Measurements from ENCODE around the gene NSUN4. TPM values are rescaled to one million over a fixed set of nuclear protein-coding genes. Genes with fewer than 3 reads are reported as not detected.
A peak's percentile ranks its signal among the peaks of the same experiment; 100 is the strongest.

The NSUN4 gene
- total RNA-seq, 2 donors from 2014 or later = 18.3 to 19.0 TPM

GRCh38 chr1:46401154-46401913 lies 60.7 kb downstream of the NSUN4 start:
- Histone ChIP-seq H3K36me3 (no peaks in the 10 kb centered on the region), H3K27ac (peak overlapping the region; percentile 62), H3K4me1 (no peaks in the 10 kb centered on the region), H3K4me3 (no peak overlapping the region), H3K27me3 (no peaks in the 10 kb centered on the region), H3K9me3 (no peaks in the 10 kb centered on the region), H3K9ac (ENCODE audit: low read depth in 2 of 2, low read length in 2 of 2) (peak overlapping the region in 1 of 2 donors; percentile 61)
- DNase-seq = no peak
- intact Hi-C loops (cut with DNase I) = no loop called here
- TF ChIP-seq CTCF (IDR thresholded peaks at IDR 0.05) = no peak

GRCh38 chr1:46401964-46402626 lies 61.5 kb downstream of the NSUN4 start:
- H3K27me3 ChIP-seq = no peaks in the 10 kb centered on the region
- no peaks in the 10 kb centered on the region for H3K9me3 ChIP-seq
- peak overlapping the region in 1 of 2 donors; percentile 61 for H3K9ac ChIP-seq (ENCODE audit: low read depth in 2 of 2, low read length in 2 of 2)
- intact Hi-C loops (cut with DNase I) = no loop called here
- peak; percentile 93 for DNase-seq
- no peak overlapping the region for H3K4me3 ChIP-seq
- no peak for TF ChIP-seq CTCF (IDR thresholded peaks at IDR 0.05)
- H3K4me1 ChIP-seq = no peaks in the 10 kb centered on the region
- H3K27ac ChIP-seq = peak overlapping the region; percentile 62
- no peaks in the 10 kb centered on the region for H3K36me3 ChIP-seq

- H3K36me3 ChIP-seq = no peaks in the 10 kb centered on the region
- DNase-seq = no peak
- intact Hi-C loops (cut with DNase I) = no loop called here
Measured at GRCh38 chr1:46403916-46404315, 63.3 kb downstream of the NSUN4 start.

GRCh38 chr1:46404482-46405196 lies 64.0 kb downstream of the NSUN4 start:
- Histone ChIP-seq H3K36me3 (no peaks in the 10 kb centered on the region), H3K9ac (ENCODE audit: low read depth in 2 of 2, low read length in 2 of 2) (peak overlapping the region in 1 of 2 donors; percentile 40), H3K4me1 (no peaks in the 10 kb centered on the region), H3K4me3 (no peak overlapping the region), H3K9me3 (no peaks in the 10 kb centered on the region), H3K27ac (no peak overlapping the region), H3K27me3 (no peaks in the 10 kb centered on the region)
- TF ChIP-seq CTCF (IDR thresholded peaks at IDR 0.05) = no peak
- no peak for DNase-seq
- intact Hi-C loops (cut with DNase I) = no loop called here

More at GRCh38 chr1:46403916-46404315, 63.3 kb downstream of the NSUN4 start:
- H3K9ac ChIP-seq (ENCODE audit: low read depth in 2 of 2, low read length in 2 of 2) = no peak overlapping the region
- no peak overlapping the region for H3K4me3 ChIP-seq
- H3K4me1 ChIP-seq = no peaks in the 10 kb centered on the region
- no peaks in the 10 kb centered on the region for H3K27me3 ChIP-seq
- H3K9me3 ChIP-seq = no peaks in the 10 kb centered on the region
- no peak for TF ChIP-seq CTCF (IDR thresholded peaks at IDR 0.05)
- H3K27ac ChIP-seq = no peak overlapping the region

GRCh38 chr1:46405197-46405555 lies 64.6 kb downstream of the NSUN4 start:
- H3K9ac ChIP-seq (ENCODE audit: low read depth in 2 of 2, low read length in 2 of 2) = peak overlapping the region in 1 of 2 donors; percentile 40
- H3K9me3 ChIP-seq = no peaks in the 10 kb centered on the region
- no peaks in the 10 kb centered on the region for H3K36me3 ChIP-seq
- no peak for DNase-seq
- no peak for TF ChIP-seq CTCF (IDR thresholded peaks at IDR 0.05)
- no peaks in the 10 kb centered on the region for H3K4me1 ChIP-seq
- H3K27ac ChIP-seq = no peak overlapping the region
- H3K4me3 ChIP-seq = no peak overlapping the region
- H3K27me3 ChIP-seq = no peaks in the 10 kb centered on the region
- intact Hi-C loops (cut with DNase I) = no loop called here

Measured in colonic mucosa (tissue), 4 donors.